Left cardiac atrium (tissue), 4 donors: ENCODE measurements around the gene ARL9. TPM values are rescaled to one million over a fixed set of nuclear protein-coding genes. Genes with fewer than 3 reads are reported as not detected.
A peak's percentile ranks its signal among the peaks of the same experiment; 100 is the strongest.

Experiments used
- ATAC-seq, 2 donors: fragments of 200-7000 bp; cut with Tn5 transposase; one replicate each; pipeline ENCODE4 v1.9.1; 2020; ENCODE audit warnings: mild to moderate bottlenecking in 2 of 2, moderate library complexity in 2 of 2
- DNase-seq: peaks from one replicate; pipeline ENCODE4 v3.0.0-alpha.2; 2020
- intact Hi-C, 2 donors: fragments of 100-400 bp; cut with DNase I; formaldehyde crosslinking; loops; one replicate each; pipeline versions ENCODE4 v1.14.1 to v1.15.1; 2022 to 2023
- total RNA-seq, 2 donors: library from RNA; stranded (reverse); fragmentation: NEBNext Ultra II Directional; extraction: Animal tissue kit (Norgen Biotek cat#: 25700); gene quantifications; one replicate each; pipeline ENCODE4 v1.2.1, GENCODE V29; 2021
- donor health status: DM: no; HTN: yes; CAD: no.
- donor health status: DM: no; HTN: yes; CAD: no; lungs with severe emphysema.
- donor health status: DM: yes; HTN: yes; CAD: no.
- donor health status: Dilated cardiomyopathy.

ARL9 gene
- total RNA-seq, 2 donors from 2014 or later: not detected

DNA sequence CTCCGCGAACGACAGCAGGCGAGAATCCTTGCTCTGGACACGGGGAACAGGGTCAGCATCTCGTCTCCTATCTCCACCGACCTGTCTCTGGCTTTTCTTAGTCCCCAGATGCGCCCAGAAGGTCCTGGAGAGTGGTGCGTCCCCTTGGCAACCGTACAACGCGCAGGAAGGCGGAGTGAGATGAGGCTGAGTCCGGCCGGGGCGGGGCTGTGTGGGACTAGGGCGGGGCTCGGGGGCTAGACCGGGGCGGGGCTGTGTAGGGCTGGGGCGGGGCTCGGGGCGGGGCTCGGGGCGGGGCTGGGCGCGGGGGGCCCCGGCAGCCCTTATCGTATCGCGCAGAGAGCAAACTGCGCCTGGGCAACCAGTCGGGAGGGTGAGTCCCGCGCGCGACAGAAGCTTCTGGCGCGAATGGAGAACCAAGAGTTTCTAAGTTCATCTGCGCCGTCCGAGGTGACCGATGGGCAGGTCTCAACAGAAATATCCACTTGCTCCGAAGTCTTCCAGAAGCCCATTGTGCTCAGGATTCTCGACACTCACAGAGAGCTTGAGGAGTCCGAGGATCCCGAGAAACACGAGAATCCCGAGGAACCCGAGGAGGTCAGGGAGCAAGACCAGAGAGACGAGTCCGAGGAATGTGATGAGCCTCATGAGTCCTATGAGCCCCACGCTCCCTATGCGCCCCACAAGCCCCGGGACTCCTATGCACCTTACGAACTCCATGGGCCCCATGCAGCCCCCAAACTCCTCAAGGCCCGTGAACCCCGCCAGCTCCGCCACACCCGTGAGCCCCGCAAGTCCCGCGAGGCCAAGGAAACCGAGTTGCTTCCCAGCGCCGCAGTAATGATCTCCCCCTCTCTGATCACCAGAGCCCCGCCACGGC is 24.9 kb downstream of the ARL9 start:
- DNase-seq (peak; percentile 93), ATAC-seq (peak; percentile 99 to 100)
- intact Hi-C loops: no loop called here

- no peak for ATAC-seq
- intact Hi-C loops: no loop called here
These were observed 25.7 kb downstream of the ARL9 start for GRCh38 chr4:56531149-56531770.

DNA sequence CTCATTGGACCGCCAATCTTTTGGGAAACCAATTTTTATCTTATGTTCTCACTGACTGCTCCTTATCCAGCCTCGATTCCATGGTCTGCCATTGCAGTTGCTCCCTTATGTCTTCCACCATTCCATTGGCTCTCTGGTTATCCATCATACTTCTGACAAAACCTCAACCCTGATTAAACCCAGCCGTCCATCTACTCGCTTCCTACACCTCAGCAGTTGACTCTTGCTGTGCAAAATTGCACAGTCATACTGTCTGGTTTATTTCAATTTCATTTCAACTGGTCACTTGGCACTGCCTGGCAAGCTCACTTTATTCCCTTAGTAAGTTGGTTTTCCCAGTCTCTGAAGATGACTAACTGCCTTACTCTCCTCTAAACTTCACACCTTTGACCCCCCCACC is 26.2 kb downstream of the ARL9 start:
- intact Hi-C loops: no loop called here
- DNase-seq (no peak), ATAC-seq (no peak)

More at GRCh38 chr4:56531149-56531770, 25.7 kb downstream of the ARL9 start:
- DNase-seq: no peak

DNA sequence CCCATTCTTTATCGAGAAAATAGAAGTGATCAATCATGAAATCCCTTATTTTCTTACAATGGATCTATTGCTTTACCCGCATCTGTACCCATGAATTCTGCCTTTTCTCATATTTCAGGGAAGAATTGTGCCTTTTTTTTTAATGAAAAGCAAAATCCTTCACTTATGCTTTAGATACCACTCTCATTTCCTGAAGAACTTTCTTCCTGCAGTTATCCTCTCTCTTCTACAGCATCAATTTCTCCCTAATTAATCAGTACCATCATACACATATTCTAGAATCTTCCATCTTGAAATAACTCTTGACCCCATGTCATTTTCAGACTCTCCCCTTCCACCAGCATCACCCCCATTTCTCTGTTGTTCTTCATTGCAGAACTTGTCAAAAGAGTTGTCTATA is 26.6 kb downstream of the ARL9 start:
- no peak for DNase-seq

GRCh38 chr4:56535915-56536314 is 30.3 kb downstream of the ARL9 start:
- DNase-seq (no peak), ATAC-seq (no peak)
- intact Hi-C loops: no loop called here

More for the DNA sequence above, 26.6 kb downstream of the ARL9 start:
- intact Hi-C loops: no loop called here
- no peak for ATAC-seq

DNA sequence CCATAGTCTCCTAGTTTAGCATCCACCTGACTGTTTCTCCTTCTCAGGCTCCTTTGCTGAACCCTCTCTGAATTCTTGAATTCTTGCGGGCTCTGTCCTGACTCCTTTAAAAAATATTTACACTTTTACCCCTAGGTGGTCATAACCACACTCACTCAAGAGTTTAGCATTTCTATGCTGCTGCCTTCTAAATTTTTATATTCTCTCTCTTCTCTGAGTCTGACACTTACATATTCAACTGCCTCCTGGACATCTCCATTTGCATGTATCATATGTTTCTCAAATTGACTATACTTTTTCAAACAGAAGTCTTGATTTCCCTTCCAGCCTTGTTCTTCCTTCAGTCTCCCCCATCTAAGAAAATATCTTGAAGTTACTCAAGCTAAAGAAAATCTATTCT is 31.6 kb downstream of the ARL9 start:
- ATAC-seq (no peak), DNase-seq (no peak)
- intact Hi-C loops: no loop called here

- no peak for DNase-seq
- ATAC-seq: no peak
- intact Hi-C loops: no loop called here
These were observed 35.2 kb downstream of the ARL9 start for GRCh38 chr4:56540826-56541225.

DNA sequence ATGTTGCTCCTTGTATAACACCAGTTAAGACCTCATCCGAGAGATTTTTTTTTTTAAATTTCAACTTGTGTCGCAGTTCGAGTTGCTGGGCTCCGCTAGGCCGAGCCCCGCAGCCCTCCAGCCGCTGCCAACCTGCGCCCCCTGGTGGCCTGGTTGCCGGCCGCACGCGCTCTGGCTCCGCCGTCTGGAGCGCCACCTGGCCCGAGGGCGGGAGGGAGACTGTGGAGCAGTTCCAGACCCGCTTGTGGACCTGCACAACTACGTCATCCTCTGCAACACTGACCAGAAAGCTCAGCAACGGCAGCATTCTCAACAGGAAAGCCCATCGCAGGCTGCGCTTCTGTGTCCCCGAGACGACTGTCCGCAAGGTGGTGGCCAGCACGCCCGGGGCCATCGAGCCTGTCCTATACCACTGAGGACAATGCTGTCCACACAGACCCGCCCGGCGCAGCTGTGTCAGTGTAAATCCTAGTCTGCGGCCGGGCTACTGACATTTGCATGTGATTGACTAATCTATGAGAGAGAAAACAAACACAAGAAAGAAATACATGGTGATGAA is 39.1 kb downstream of the ARL9 start:
- ATAC-seq: peak; percentile 99 to 100
- peak; percentile 85 for DNase-seq
- intact Hi-C loops: no loop called here

- DNase-seq: no peak
- intact Hi-C loops: no loop called here
- no peak for ATAC-seq
These were observed 45.1 kb downstream of the ARL9 start for GRCh38 chr4:56550642-56551041.

GRCh38 chr4:56551516-56551915 is 45.9 kb downstream of the ARL9 start:
- no peak for ATAC-seq
- DNase-seq: no peak
- intact Hi-C loops: no loop called here

- intact Hi-C loops: no loop called here
- DNase-seq (no peak), ATAC-seq (no peak)
These were observed 46.7 kb downstream of the ARL9 start for GRCh38 chr4:56552273-56552672.

- no peak for DNase-seq
- intact Hi-C loops: loop anchor here in 1 of 2 donors (5.0 kb wide), 1 partner anchor 232 kb away; no protein-coding TSS in a partner anchor
- ATAC-seq: no peak
These were observed 64.5 kb downstream of the ARL9 start for GRCh38 chr4:56570041-56570440.

Other genes with a start within 250 kb of the ARL9 start
- gene AASDH, start 118.3 kb upstream of the ARL9 start, total RNA-seq: 1 to 10 TPM; 6.1 to 6.9 TPM
- gene PPAT, start 70.2 kb upstream of the ARL9 start, total RNA-seq: 1 to 10 TPM; 3.9 to 5.5 TPM
- gene PAICS, start 69.5 kb upstream of the ARL9 start, total RNA-seq: 10 to 100 TPM; 21.8 to 34.6 TPM
- gene SRP72, start 38.2 kb upstream of the ARL9 start, total RNA-seq: 10 to 100 TPM; 38.9 to 56.7 TPM
- gene HOPX, start 175.5 kb downstream of the ARL9 start, total RNA-seq: 10 to 100 TPM in 1 of 2 donors, 1 to 10 TPM in 1; 9.6 to 17.1 TPM